HepG2 (cell line): ENCODE results near the gene SPAG5. TPM values are rescaled to one million over a fixed set of nuclear protein-coding genes. Genes with fewer than 3 reads are reported as not detected.
A peak's percentile ranks its signal among the peaks of the same experiment; 100 is the strongest.

Experiments
- AGO2 ChIP-seq: fragments of 200-400 bp; formaldehyde crosslinking; optimal IDR thresholded peaks from 2 replicates; pipeline ENCODE3; 2017; ENCODE audit warnings: mild to moderate bottlenecking, low read depth, low read length, moderate library complexity
- DRAP1 ChIP-seq: IDR thresholded peaks from 2 replicates; pipeline ENCODE4 v1.6.1; 2016; ENCODE audit warnings: missing genetic modification reagents, missing compliant biosample characterization
- MYPOP ChIP-seq: sonication (generic); formaldehyde crosslinking; IDR thresholded peaks from 2 replicates; pipeline ENCODE4 v1.8.1; 2023; ENCODE audit warnings: mild to moderate bottlenecking, moderate library complexity, missing genetic modification reagents
- NFATC3 ChIP-seq: sonication (generic); formaldehyde crosslinking; IDR thresholded peaks from 2 replicates; pipeline ENCODE4 v1.5.1; 2020; ENCODE audit warnings: mild to moderate bottlenecking, missing genetic modification reagents
- NKX3-1 ChIP-seq: sonication (generic); formaldehyde crosslinking; IDR thresholded peaks from 2 replicates; pipeline ENCODE4 v1.5.0; 2020; ENCODE audit warnings: missing genetic modification reagents
- TARDBP ChIP-seq: sonication (generic); formaldehyde crosslinking; IDR thresholded peaks from 2 replicates; pipeline ENCODE4 v1.8.0; 2022; ENCODE audit warnings: mild to moderate bottlenecking, missing genetic modification reagents
- UBTF ChIP-seq: sonication (generic); formaldehyde crosslinking; IDR thresholded peaks from 2 replicates; pipeline ENCODE4 v1.4.0; 2020; ENCODE audit warnings: mild to moderate bottlenecking, missing genetic modification reagents
- ZC3H4 ChIP-seq: sonication (generic); formaldehyde crosslinking; IDR thresholded peaks from 2 replicates; pipeline ENCODE4 v1.4.0; 2020; ENCODE audit warnings: missing genetic modification reagents, borderline replicate concordance
- ZFP91 ChIP-seq: sonication (generic); formaldehyde crosslinking; IDR thresholded peaks from 2 replicates; pipeline ENCODE4 v1.9.0; 2022; ENCODE audit warnings: missing genetic modification reagents, mild to moderate bottlenecking, borderline replicate concordance
- ZNF124 ChIP-seq: sonication (generic); formaldehyde crosslinking; IDR thresholded peaks from 2 replicates; pipeline ENCODE4 v1.4.0; 2020; ENCODE audit warnings: missing genetic modification reagents
- ZNF362 ChIP-seq: sonication (generic); formaldehyde crosslinking; IDR thresholded peaks from 2 replicates; pipeline ENCODE4 v1.4.0; 2020; ENCODE audit warnings: missing genetic modification reagents, mild to moderate bottlenecking, borderline replicate concordance
- ZNF614 ChIP-seq: IDR thresholded peaks from 2 replicates; pipeline ENCODE4 v1.6.1; 2018; ENCODE audit warnings: missing biosample characterization, missing genetic modification reagents, inconsistent platforms, borderline replicate concordance
- ZNF790 ChIP-seq: sonication (generic); formaldehyde crosslinking; IDR thresholded peaks from 2 replicates; pipeline ENCODE4 v1.8.0; 2022; ENCODE audit warnings: missing genetic modification reagents, mild to moderate bottlenecking, borderline replicate concordance
- polyA plus RNA-seq, 8 experiments: library from polyadenylated mRNA; depleted of rRNA in 3 of 8; stranded (reverse) in 7 of 8; unstranded in 1 of 8; fragments of >200 nt; fragmentation: Illumina TruSeq in 4 of 8; extraction: Trizol in 4 of 8; gene quantifications; 2 replicates each; pipeline versions ENCODE4 v1.2.1 to v1.2.3, GENCODE V29; 2011 to 2016; ENCODE audit warnings: low read depth in 4 of 8, missing spikeins in 1 of 8, mixed read lengths in 1 of 8; ENCODE audit not compliant: insufficient read depth in 1 of 8
- total RNA-seq, 5 experiments: library from RNA; depleted of rRNA; stranded (reverse); fragments of >200 nt; fragmentation: Illumina TruSeq; extraction: Trizol; gene quantifications; 2 replicates each; pipeline ENCODE4 v1.2.3, GENCODE V29; 2016; ENCODE audit warnings: low read depth in 1 of 5
- TF ChIP-seq, protein P1 (sequence below): sonication (generic); formaldehyde crosslinking; conservative IDR thresholded peaks from 2 replicates; pipeline ENCODE4 v1.4.0; 2020; ENCODE audit warnings: missing genetic modification reagents

The SPAG5 gene
- total and polyA plus RNA-seq, 2 of the 13 experiments (the other 11 are each of a cell fraction or from before 2014, with no cell fraction given), result 41.4 to 98.0 TPM

DNA sequence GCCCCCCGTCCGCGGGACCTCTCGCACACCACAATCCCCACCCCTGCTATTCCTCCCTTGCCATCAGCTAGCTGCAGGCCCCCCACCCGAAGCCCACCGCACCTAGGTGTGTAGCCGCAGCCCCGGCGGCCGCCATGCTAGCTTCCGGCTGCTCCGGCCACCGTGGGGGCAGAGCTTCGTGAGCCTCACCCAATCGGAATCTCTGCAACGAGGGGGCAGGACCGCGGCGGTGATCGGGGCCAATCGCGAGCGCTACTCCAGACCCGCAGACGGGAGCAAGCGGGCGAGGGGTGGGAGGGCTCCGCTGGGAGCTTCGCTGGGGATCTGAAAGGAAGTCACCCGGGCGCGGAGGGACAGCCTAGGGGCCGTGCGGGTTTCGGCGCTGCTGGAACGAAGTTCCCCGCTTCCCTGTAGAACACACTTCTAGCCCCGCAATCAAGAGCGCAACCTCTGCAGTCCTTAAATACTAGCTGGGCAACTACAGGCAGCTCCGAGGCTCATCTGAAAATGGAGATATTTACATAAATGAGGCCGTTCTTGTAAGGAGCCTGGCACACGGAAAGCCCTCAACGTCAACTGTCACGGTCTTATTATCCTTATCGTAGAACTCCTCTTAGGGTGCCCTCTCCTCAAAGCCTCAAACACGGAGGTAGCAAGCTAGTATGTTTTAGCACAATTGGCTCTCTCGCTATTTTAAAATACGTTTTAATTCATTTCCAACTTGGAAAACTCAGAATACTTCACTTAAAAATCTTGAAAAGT is 27.3 kb downstream of the SPAG5 start, which contains the start of gene PIGS (continued):
- no peak for TF ChIP-seq ZC3H4 (CRISPR knock-in tag)
- TF ChIP-seq AGO2, result no peak
- TF ChIP-seq TARDBP (CRISPR knock-in tag), result peak; percentile 35; the same call in 1 of the 2 replicates
- peak; percentile 82 for TF ChIP-seq DRAP1 (CRISPR knock-in tag)
- TF ChIP-seq UBTF (CRISPR knock-in tag), result peak; percentile 82
- TF ChIP-seq, protein P1, sequence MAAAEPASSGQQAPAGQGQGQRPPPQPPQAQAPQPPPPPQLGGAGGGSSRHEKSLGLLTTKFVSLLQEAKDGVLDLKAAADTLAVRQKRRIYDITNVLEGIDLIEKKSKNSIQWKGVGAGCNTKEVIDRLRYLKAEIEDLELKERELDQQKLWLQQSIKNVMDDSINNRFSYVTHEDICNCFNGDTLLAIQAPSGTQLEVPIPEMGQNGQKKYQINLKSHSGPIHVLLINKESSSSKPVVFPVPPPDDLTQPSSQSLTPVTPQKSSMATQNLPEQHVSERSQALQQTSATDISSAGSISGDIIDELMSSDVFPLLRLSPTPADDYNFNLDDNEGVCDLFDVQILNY, result no peak
- TF ChIP-seq NKX3-1 (CRISPR knock-in tag), result 0 out of 2 replicates have a peak, but pooled peaks have one; percentile 53
- no peak for TF ChIP-seq ZNF124
- TF ChIP-seq MYPOP (CRISPR knock-in tag), result no peak
- TF ChIP-seq ZFP91 (CRISPR knock-in tag), result peak; percentile 79; the same call in 1 of the 2 replicates
- TF ChIP-seq ZNF790 (CRISPR knock-in tag), result 0 out of 2 replicates have a peak, but pooled peaks have one; percentile 37
- TF ChIP-seq ZNF614 (CRISPR knock-in tag), result no peak
- TF ChIP-seq ZNF362 (CRISPR knock-in tag), result no peak
- TF ChIP-seq NFATC3 (CRISPR knock-in tag), result no peak
